Esophagus muscularis mucosa (tissue), 3 donors: ENCODE data around the gene BEX3.

Experiments used
- POLR2A ChIP-seq: fragments of 450-650 bp; IDR thresholded peaks from one replicate; pipeline ENCODE4 v1.6.1; 2017; ENCODE audit warnings: antibody characterized with exemption, moderate library complexity, mild to moderate bottlenecking, low read depth
- TF ChIP-seq, protein P1 (sequence below), 3 experiments: fragments of 200-600 bp in 2 of 3; fragments of 450-650 bp in 1 of 3; sonication (generic) in 2 of 3; IDR thresholded peaks; one replicate each; pipeline ENCODE4 v1.5.1; 2017 to 2019; ENCODE audit warnings: antibody characterized with exemption in 3 of 3, mild to moderate bottlenecking in 2 of 3, moderate library complexity in 1 of 3

DNA sequence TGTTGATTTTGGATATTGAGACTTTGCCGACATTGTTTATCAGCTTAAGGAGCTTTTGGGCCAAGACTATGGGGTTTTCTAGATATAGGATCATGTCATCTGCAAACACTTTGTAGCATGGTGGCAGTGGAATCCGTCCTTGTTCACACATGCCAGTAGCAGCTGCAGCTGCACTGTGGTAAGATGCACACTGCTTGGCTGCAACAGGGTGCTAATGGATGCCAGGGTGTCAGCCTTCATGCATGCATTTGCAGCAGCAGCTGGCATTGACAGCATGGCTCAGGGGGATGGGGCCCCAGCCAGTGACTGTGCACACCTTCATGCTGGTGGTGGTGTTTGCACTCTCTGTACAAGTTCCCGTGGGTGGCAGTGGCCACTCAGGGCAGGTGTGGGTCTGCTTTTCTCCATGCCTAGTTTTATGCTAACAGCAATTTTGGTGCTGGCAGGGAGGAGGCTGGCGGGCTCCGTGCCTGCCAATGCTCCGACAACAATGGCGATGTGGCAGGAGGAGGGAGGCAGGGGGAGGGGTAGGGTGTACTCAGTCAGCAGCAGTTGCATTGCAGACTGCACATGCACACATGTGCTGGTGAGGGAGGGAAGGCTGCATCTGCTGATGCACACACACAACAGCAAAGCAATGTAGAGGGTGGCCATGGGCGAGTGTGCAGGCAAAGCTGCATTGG is 37.5 kb downstream of the BEX3 start:
- TF ChIP-seq, protein P1, sequence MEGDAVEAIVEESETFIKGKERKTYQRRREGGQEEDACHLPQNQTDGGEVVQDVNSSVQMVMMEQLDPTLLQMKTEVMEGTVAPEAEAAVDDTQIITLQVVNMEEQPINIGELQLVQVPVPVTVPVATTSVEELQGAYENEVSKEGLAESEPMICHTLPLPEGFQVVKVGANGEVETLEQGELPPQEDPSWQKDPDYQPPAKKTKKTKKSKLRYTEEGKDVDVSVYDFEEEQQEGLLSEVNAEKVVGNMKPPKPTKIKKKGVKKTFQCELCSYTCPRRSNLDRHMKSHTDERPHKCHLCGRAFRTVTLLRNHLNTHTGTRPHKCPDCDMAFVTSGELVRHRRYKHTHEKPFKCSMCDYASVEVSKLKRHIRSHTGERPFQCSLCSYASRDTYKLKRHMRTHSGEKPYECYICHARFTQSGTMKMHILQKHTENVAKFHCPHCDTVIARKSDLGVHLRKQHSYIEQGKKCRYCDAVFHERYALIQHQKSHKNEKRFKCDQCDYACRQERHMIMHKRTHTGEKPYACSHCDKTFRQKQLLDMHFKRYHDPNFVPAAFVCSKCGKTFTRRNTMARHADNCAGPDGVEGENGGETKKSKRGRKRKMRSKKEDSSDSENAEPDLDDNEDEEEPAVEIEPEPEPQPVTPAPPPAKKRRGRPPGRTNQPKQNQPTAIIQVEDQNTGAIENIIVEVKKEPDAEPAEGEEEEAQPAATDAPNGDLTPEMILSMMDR (IDR thresholded peaks at IDR 0.05), result no peak
- TF ChIP-seq POLR2A, result no peak
